HG03457 (cell line): ENCODE results near the gene CABP7.

Experiments
- ATAC-seq: cut with Tn5 transposase; IDR thresholded peaks from one replicate; pipeline ENCODE4 v1.9.1; 2021; ENCODE audit warnings: moderate number of reproducible peaks; ENCODE audit not compliant: unreplicated experiment

Gene CABP7

GRCh38 chr22:29722151-29722550 lies 2.3 kb downstream of the CABP7 start:
- ATAC-seq = no peak

DNA sequence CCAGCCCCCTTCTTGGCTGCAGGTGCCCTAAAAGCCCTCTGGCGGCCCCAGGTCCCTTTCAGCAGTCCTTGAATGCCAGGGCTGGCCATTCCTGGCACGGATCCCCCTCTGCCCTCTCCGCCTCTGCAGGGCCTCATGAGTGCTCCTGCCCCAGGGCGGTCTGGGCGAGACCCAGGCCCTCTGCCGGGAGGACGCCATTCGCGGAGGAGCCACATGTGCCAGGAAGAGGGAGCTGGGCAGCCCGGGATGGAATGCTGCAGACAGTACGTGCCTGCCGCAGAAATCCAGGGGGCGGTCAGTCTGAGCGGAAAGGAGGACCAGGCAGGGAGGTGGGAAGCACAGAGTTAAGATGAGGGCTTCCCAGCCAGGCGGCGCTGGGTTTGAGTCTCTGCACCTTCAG lies 2.8 kb downstream of the CABP7 start:
- ATAC-seq = no peak

GRCh38 chr22:29723766-29724165 lies 4.0 kb downstream of the CABP7 start:
- no peak for ATAC-seq

- ATAC-seq = no peak
Measured at GRCh38 chr22:29724843-29725242, 5.0 kb downstream of the CABP7 start.

- no peak for ATAC-seq
Measured at GRCh38 chr22:29726106-29726505, 6.3 kb downstream of the CABP7 start.

GRCh38 chr22:29726512-29727130 lies 6.8 kb downstream of the CABP7 start:
- no peak for ATAC-seq

DNA sequence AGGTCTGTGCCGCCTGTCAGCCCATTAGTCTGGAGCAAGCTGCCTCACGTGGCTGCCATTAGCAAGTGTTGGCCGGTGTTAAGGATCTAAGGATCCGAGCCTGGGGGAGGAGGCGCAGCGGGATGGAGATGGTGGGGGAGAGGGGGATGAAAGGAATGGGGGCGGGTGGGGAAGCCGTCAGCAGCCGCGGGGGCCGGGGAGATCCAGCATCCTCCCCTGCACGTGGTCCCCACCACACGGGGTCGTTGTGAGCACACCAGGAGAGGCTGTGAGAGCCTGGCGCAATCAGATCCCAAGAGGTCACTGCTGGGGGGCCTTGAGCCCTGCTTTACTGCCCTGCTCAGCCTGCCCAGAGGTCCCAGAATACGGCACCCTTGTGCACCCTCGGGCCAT lies 7.3 kb downstream of the CABP7 start:
- ATAC-seq = no peak

DNA sequence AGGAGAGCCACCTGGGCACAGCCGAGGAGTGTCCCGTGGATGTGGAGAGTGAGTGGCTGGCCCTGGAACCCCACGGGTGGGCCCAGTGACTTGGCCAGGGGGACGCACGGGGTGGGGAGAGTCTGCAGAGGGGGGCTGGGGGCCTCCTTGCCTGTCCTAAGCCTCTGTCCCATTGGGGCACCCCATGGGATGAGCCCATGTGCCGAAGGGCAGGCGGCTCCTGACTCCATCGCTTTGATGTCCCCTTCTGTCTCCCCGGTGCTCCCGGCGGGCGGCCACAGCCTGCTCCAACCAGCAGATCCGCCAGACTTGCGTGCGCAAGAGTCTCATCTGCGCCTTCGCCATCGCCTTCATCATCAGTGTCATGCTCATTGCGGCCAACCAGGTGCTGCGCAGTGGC lies 9.4 kb downstream of the CABP7 start:
- ATAC-seq = no peak

- ATAC-seq = no peak
Measured at GRCh38 chr22:29731058-29731850, 11.5 kb downstream of the CABP7 start.

DNA sequence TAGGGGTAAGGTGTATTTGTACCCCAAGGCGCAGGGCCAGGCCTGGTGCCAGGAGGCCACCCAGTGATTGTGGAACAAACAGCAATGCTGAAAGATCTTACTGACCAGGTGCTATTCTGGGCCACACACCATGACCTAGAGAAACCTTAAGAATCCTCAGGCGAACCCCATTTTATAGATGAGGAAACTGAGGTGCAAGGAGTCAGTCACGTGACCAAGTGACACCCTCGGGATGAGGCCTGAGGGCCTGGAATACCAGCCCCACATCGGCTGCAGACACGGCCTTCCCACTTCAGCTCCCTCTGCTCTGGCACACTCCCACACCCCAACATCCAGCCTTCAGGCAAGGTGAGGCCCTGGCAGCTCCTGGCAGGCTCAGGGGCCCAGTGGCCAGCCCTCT lies 13.1 kb downstream of the CABP7 start:
- no peak for ATAC-seq

DNA sequence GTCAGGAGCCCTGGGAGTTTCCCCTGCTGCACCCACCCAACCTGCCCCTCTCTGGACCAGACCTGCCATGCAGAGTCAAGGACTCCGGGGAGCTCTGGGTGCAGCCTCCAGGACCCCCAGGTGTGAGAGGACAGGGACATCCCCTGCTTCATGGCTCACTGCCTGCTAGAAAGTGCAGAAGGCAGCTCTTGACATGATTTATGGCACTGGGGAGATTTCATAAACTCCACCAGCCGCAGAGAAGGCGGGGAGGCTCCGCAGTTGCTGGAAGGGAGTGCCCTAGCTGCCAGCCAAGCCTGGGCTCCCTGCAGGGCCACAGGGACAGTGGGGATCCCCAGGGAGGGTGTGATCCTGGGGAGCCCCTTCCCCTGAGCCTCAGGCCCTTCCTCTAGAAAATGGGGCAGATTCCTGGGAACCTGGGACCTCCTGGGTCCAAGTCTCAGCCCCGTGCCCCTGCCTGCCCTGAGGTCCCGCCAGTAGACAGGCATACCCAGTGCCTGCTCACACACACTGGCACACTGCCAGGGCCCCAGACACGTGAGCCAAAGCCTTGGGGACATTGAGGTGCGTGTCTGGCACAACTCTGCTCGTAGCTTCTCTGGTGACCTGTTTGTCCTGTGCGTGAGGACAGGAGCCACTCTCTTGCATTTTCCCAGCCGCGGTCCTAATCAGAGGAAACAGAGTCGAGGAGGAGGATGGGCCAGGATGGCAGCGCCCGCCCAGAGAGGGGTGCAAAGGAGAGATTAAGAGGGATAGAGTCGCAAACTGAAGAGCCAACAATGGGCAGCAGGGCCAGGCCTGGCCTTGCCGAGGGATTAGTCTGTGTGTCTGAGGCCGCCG lies 13.8 kb downstream of the CABP7 start:
- ATAC-seq = no peak

DNA sequence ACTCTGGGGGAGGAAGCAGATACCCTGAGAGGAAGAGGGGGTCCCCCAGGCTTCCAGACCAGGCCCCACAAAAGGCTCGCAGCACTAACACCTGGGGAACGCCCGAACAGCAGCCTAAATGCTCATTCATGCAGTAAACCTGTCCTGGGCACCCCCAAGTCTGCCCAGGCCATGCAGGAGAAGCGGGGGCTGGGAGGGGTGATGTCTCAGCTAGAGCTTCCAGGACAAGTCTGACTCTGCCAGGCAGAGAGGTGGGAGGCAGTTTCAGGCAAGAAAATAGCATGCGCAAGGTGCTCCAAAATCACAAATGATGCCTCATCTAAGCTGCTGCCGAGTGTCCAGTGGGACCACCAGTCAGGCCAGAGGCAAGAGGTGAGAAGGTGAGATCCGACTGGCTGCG lies 14.6 kb downstream of the CABP7 start:
- no peak for ATAC-seq

GRCh38 chr22:29734838-29735237 lies 15.0 kb downstream of the CABP7 start:
- ATAC-seq = no peak

- no peak for ATAC-seq
Measured at GRCh38 chr22:29735416-29735815, 15.6 kb downstream of the CABP7 start.

DNA sequence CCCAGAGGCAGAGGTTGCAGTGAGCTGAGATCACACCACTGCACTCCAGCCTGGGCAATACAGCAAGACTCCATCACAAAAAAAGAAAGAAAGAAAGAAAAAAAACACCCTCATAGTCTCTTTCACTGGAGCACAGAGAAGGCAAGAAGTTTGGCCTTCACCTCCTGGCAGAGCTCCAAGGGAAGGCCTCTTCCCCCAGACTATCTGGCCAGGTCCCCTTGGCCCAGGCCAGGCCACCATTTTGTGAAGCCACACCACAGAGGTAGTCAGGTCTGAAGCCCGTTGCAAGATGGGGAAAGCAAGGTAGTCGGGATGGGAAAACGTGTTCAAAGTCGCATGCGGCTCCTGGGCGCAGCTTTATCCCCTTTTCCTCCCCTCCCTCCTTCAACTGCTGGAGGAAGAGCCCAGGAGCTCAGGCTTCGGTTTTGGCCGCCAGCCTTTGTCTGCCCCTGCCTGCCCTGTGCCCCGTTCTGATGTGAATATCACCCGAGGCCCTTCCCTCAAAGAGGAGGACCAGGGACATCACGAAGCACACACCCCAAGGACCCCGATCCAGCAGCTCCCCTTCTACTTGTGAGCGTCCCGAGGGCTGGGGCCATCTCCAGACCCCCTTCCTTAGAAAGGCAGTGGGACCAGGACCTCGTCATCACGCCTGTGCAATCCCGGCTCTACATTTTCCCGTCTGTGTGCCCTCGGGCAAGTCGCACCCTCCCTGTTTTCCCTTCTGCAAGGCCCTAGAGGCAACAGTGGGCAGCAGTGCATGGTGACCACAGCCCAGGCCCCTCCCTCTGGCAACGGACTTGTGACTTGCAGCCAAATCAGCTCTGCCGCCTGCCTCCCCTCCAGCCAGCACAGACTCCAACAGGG lies 17.7 kb downstream of the CABP7 start:
- no peak for ATAC-seq

- ATAC-seq = no peak
Measured at GRCh38 chr22:29738118-29738815, 18.5 kb downstream of the CABP7 start.

- no peak for ATAC-seq
Measured at GRCh38 chr22:29739346-29739875, 19.6 kb downstream of the CABP7 start.

DNA sequence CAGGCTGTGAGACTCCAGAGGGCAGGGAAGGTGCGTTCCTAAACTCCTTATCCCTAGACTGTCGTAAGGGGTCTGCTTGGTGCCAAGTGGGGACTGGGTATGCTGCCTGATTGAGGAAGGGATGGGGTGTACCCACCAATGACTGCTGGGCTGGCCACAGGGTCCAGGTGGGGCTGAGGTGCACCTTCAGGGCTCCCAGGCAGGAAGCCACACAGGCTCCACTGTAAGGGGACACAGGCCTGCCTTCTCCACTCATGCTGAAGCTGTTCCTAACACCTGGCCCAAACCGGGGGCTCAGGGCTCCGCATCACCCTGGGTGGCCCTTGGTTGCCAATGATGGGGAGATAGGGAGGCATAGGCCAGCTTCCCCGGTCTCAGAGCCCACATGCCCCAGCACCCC lies 20.4 kb downstream of the CABP7 start:
- no peak for ATAC-seq

DNA sequence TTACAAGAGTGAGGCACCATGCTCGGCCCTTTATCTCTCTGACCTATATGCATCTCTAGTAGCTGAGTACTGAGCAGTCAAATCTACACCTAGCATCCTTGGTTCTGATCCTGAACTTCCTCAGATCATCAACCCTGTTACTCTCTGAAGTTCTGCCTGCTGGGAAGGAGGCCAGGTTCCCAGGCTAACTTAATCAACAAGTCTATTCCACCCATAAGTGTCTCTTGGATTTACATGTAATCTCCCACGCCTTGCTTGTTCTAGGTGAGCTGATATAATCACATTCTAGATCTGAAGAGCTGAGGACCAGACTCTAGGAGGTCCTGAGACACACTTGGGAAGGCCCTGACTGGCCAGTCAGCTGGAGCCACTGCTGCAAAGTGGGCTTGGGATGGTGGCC lies 22.1 kb downstream of the CABP7 start:
- ATAC-seq = no peak

GRCh38 chr22:29742326-29742725 lies 22.5 kb downstream of the CABP7 start:
- no peak for ATAC-seq
